GM18861 (cell line): ENCODE measurements around the gene COL1A1.

Source experiments
- ATAC-seq: cut with Tn5 transposase; IDR thresholded peaks from one replicate; pipeline ENCODE4 v1.9.1; 2021; ENCODE audit not compliant: unreplicated experiment

The COL1A1 gene

GRCh38 chr17:50200457-50201275 is 765 bp downstream of the COL1A1 start:
- peak; percentile 50 for ATAC-seq

- no peak for ATAC-seq
Observed at GRCh38 chr17:50199803-50200456, 1.5 kb downstream of the COL1A1 start.

- no peak for ATAC-seq
Observed at GRCh38 chr17:50199211-50199802, 2.1 kb downstream of the COL1A1 start.

- no peak for ATAC-seq
Observed at GRCh38 chr17:50198026-50198669, 3.3 kb downstream of the COL1A1 start.

GRCh38 chr17:50196826-50197225 is 4.6 kb downstream of the COL1A1 start:
- ATAC-seq: no peak

DNA sequence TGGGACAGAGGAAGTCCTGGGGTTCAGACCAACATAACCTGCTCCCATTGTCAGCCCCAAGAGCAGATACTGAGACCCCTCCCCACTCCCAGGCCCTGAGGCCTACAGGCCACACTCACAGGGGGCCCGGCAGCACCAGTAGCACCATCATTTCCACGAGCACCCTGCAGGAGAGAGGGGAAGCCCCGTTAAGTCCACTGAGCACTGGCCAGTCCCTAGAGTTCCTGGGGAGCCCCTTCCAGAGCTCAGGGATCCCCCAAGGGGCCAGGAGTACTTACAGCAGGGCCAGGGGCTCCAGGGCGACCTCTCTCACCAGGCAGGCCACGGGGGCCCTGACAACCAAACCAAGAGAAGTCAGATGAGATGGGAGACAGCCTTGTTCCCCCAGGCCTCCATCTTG is 5.4 kb downstream of the COL1A1 start:
- ATAC-seq: no peak

- ATAC-seq: no peak
Observed at GRCh38 chr17:50194934-50195865, 6.2 kb downstream of the COL1A1 start.

- no peak for ATAC-seq
Observed at GRCh38 chr17:50194140-50194933, 7.1 kb downstream of the COL1A1 start.

- ATAC-seq: no peak
Observed at GRCh38 chr17:50192618-50193291, 8.7 kb downstream of the COL1A1 start.

DNA sequence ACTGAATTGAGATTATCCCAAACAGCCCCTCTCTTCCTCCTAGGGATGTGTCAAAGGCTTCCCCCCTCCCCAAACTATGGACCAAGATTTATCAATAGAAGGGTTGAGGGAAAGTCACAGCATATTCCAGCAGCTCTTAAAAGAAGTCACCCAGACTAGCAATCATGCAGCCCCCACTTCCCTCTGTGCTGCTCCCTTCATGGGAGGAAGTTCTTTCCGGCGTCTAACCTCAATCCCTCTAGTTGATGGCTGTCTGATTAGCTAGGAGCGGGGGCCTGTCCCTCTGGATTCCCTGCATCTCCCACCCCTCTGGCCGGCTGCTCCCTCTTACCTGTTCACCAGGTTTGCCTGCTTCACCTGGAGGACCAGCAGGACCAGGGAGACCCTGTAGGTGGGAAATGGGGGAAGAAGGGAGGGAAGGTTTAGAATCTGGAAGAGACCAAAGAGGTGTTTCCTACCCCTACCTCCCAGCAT is 9.2 kb downstream of the COL1A1 start:
- ATAC-seq: no peak

DNA sequence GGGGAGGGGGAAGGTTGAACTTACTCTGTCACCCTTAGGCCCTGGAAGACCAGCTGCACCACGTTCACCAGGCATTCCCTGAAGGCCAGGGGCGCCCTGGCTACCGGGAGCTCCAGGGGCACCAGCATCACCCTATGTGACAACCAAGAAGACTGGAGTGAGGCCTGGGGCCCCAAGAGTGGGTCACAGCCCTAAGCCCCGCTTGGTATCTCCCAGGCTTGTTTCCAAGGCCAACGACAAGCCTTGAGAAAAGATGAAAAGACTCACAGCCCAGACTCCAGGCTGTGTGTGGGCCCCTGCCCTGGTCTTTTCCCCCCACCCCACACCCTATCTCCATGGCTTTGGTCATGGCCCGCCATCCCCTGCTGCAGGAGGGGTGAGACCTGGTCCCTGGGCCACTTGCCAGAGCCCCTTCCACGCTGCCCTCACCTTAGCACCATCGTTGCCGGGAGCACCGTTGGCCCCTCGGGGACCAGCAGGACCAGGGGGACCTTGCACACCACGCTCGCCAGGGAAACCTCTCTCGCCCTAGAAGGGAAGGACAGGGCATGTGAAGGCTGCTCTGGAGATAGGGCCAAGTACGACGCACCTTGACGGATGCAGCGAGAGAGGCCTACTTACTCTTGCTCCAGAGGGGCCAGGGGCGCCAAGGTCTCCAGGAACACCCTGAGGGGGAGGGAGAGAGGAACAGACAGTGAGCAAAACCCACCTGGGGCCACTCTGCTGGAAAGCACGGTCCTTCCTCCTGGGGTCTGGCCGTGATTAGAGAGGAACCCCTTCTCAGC is 9.9 kb downstream of the COL1A1 start:
- ATAC-seq: no peak

DNA sequence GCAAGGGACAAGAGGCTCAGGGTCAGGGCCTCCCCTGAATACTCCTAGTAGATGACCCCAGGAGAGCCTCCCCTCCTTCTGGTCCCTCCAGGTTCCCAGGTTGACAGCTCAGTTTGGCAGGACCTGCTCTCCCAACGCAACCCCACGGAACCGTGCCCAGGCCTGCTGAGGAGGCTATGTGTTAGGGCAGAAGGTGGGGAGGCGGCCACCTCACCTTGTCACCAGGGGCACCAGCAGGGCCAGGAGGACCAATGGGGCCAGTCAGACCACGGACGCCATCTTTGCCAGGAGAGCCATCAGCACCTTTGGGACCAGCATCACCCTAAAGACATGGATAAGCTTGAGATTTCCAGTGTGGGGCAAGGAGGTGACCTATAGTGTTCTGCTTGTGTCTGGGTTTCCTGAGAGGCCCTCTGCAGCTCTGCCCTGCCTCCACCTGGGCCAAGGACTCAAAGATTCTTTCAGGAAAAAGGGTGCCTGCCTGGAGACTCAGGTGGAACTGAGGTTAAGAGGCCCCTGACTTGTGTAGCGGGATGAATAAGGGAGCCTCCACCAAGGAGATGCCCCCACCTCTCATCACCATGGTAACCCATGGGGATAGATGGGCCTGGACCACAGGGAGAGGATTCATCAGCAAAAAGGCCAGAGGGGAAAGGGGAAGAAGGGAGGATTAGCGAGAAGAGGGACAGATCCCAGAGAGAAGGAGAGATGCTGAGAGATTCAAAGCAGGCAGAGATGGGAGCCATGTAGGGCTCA is 10.7 kb downstream of the COL1A1 start:
- ATAC-seq: no peak

DNA sequence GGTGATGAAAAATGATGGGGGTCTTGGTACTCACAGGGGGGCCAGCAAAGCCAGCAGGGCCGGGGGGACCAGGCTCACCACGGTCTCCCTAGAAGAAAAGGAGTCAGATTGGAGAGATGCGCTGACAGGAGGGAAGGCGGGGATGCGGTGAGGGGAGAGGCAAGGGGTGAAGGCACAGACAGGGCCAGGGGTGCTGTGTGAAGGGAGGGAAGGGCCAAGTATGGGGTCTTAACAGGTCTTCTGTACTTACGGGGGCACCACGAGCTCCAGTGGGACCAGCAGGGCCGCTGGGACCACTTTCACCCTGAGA is 11.2 kb downstream of the COL1A1 start:
- ATAC-seq: no peak

GRCh38 chr17:50189550-50190292 is 11.7 kb downstream of the COL1A1 start:
- ATAC-seq: no peak

- no peak for ATAC-seq
Observed at GRCh38 chr17:50188921-50189549, 12.4 kb downstream of the COL1A1 start.

DNA sequence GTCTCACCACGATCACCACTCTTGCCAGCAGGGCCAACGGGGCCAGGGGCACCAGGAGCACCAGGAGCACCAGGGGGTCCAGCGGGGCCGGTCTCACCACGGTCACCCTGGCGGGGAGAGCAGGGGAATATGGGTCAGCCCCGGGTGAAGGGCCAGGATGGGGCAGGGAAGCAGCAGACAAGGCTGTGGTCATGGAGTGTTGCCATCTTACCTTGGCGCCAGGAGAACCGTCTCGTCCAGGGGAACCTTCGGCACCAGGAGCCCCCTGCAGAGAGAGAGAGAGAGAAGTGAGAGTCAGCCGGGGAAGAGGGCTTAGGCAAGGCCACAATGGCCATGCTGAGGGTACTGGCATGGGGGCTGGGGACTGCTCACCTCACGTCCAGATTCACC is 12.9 kb downstream of the COL1A1 start:
- no peak for ATAC-seq
